ENCODE results near the gene EDEM2. TPM values are rescaled to one million over a fixed set of nuclear protein-coding genes. Genes with fewer than 3 reads are reported as not detected.
"Not testable (repeated sequence)": the region's sequence is repeated elsewhere in the genome, so short reads cannot be mapped to it uniquely, and the experiment has no call there.

EDEM2 gene
- polyA plus RNA-seq, 1 donor from 2014 or later, result 13.3 TPM

DNA sequence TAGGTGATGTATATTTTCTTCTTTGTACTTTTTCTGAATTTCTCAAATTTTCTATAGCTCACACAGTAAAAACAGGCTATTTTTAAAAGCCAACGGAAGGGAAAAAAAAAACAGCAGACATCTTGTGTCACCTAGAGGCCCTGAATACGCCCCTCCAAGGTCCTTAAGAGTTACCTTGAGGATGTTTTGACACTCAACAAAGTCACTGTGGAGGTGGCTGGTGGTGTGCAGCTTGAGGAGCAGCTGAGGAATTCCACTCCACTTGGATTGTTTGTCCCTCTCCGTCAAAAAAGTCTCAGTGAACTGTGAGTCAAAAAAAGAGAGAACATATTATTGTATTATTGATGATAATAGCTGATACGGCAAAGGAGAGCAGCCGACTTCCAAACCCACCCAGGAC is 69.3 kb downstream of the EDEM2 start:
- H3K4me3 ChIP-seq (ENCODE audit: low read length), result no peak overlapping the region
- H3K9ac ChIP-seq (ENCODE audit: low read length), result no peak overlapping the region
- H3K27ac ChIP-seq (ENCODE audit: low read length), result no peak overlapping the region
- H4K20me1 ChIP-seq (ENCODE audit: insufficient read depth), result no peaks in the 10 kb centered on the region
- H3K9me3 ChIP-seq (ENCODE audit: low read length), result no peaks in the 10 kb centered on the region
- no peaks in the 10 kb centered on the region for H3K27me3 ChIP-seq (ENCODE audit: insufficient read depth, low read depth, low read length)
- H3K4me2 ChIP-seq (ENCODE audit: low read length), result no peak overlapping the region
- H3F3A ChIP-seq (ENCODE audit: insufficient read depth, low read length, poor library complexity, severe bottlenecking), result no peaks in the 10 kb centered on the region
- TF ChIP-seq EP300 (conservative IDR thresholded peaks at IDR 0.05; ENCODE audit: poor library complexity, severe bottlenecking) (no peak), RAD21 (conservative IDR thresholded peaks at IDR 0.05) (no peak), MXI1 (conservative IDR thresholded peaks at IDR 0.05; ENCODE audit: poor library complexity, severe bottlenecking) (no peak), TAF1 (IDR thresholded peaks at IDR 0.05; ENCODE audit: low read depth) (no peak), POLR2AphosphoS5 (IDR thresholded peaks at IDR 0.05) (no peak), EZH2 (IDR thresholded peaks at IDR 0.05; ENCODE audit: borderline replicate concordance, insufficient read depth, low read length, poor library complexity, severe bottlenecking) (no peak)
- TF ChIP-seq, protein P1, sequence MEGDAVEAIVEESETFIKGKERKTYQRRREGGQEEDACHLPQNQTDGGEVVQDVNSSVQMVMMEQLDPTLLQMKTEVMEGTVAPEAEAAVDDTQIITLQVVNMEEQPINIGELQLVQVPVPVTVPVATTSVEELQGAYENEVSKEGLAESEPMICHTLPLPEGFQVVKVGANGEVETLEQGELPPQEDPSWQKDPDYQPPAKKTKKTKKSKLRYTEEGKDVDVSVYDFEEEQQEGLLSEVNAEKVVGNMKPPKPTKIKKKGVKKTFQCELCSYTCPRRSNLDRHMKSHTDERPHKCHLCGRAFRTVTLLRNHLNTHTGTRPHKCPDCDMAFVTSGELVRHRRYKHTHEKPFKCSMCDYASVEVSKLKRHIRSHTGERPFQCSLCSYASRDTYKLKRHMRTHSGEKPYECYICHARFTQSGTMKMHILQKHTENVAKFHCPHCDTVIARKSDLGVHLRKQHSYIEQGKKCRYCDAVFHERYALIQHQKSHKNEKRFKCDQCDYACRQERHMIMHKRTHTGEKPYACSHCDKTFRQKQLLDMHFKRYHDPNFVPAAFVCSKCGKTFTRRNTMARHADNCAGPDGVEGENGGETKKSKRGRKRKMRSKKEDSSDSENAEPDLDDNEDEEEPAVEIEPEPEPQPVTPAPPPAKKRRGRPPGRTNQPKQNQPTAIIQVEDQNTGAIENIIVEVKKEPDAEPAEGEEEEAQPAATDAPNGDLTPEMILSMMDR (IDR thresholded peaks at IDR 0.05; ENCODE audit: poor library complexity, severe bottlenecking), result no peak
- TF ChIP-seq, protein P2, sequence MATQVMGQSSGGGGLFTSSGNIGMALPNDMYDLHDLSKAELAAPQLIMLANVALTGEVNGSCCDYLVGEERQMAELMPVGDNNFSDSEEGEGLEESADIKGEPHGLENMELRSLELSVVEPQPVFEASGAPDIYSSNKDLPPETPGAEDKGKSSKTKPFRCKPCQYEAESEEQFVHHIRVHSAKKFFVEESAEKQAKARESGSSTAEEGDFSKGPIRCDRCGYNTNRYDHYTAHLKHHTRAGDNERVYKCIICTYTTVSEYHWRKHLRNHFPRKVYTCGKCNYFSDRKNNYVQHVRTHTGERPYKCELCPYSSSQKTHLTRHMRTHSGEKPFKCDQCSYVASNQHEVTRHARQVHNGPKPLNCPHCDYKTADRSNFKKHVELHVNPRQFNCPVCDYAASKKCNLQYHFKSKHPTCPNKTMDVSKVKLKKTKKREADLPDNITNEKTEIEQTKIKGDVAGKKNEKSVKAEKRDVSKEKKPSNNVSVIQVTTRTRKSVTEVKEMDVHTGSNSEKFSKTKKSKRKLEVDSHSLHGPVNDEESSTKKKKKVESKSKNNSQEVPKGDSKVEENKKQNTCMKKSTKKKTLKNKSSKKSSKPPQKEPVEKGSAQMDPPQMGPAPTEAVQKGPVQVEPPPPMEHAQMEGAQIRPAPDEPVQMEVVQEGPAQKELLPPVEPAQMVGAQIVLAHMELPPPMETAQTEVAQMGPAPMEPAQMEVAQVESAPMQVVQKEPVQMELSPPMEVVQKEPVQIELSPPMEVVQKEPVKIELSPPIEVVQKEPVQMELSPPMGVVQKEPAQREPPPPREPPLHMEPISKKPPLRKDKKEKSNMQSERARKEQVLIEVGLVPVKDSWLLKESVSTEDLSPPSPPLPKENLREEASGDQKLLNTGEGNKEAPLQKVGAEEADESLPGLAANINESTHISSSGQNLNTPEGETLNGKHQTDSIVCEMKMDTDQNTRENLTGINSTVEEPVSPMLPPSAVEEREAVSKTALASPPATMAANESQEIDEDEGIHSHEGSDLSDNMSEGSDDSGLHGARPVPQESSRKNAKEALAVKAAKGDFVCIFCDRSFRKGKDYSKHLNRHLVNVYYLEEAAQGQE (IDR thresholded peaks at IDR 0.05; ENCODE audit: borderline replicate concordance), result no peak
- peaks cover 17% of the 10 kb centered on the region for H3K36me3 ChIP-seq (ENCODE audit: insufficient read depth, low read length)
- no peak overlapping the region for H2AFZ ChIP-seq (ENCODE audit: low read depth, low read length)
- peaks cover 40% of the 10 kb centered on the region for H3K79me2 ChIP-seq (replicated peaks; ENCODE audit: insufficient read depth, low read length)
- H3K9me2 ChIP-seq (ENCODE audit: insufficient read depth, low read length), result no peaks in the 10 kb centered on the region

DNA sequence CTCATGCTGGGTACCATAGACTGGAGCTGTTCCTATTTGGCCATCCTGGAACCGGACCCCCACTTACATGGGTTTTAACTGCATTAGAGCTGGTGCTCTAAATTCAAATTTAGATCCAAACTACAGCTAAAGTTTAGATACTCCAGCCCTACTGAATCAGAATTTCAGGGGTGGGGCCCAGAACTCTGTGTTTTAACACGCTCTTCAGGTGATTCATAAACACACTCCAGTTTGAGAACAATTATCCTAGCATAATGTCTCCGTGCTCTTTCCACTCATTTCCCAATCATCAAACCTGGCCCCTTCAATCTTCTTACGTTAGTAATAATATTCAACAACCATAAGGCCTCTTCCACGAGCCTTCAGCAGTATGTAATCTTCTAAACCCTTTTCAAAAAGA is 69.8 kb downstream of the EDEM2 start:
- H3K4me2 ChIP-seq (ENCODE audit: low read length), result no peak overlapping the region
- peaks cover 17% of the 10 kb centered on the region for H3K36me3 ChIP-seq (ENCODE audit: insufficient read depth, low read length)
- TF ChIP-seq MXI1 (conservative IDR thresholded peaks at IDR 0.05; ENCODE audit: poor library complexity, severe bottlenecking) (no peak), TAF1 (IDR thresholded peaks at IDR 0.05; ENCODE audit: low read depth) (no peak), POLR2AphosphoS5 (IDR thresholded peaks at IDR 0.05) (no peak), SMC3 (conservative IDR thresholded peaks at IDR 0.05; ENCODE audit: poor library complexity) (no peak), RAD21 (conservative IDR thresholded peaks at IDR 0.05) (no peak), EP300 (conservative IDR thresholded peaks at IDR 0.05; ENCODE audit: poor library complexity, severe bottlenecking) (no peak), EZH2 (IDR thresholded peaks at IDR 0.05; ENCODE audit: borderline replicate concordance, insufficient read depth, low read length, poor library complexity, severe bottlenecking) (no peak)
- TF ChIP-seq, protein P1 (IDR thresholded peaks at IDR 0.05; ENCODE audit: poor library complexity, severe bottlenecking), result no peak
- TF ChIP-seq, protein P2 (IDR thresholded peaks at IDR 0.05; ENCODE audit: borderline replicate concordance), result no peak
- no peak overlapping the region for H2AFZ ChIP-seq (ENCODE audit: low read depth, low read length)
- H3K9me2 ChIP-seq (ENCODE audit: insufficient read depth, low read length), result no peaks in the 10 kb centered on the region
- H3K9me3 ChIP-seq (ENCODE audit: low read length), result no peaks in the 10 kb centered on the region
- H3F3A ChIP-seq (ENCODE audit: insufficient read depth, low read length, poor library complexity, severe bottlenecking), result no peaks in the 10 kb centered on the region
- no peaks in the 10 kb centered on the region for H4K20me1 ChIP-seq (ENCODE audit: insufficient read depth)
- no peak overlapping the region for H3K9ac ChIP-seq (ENCODE audit: low read length)
- no peaks in the 10 kb centered on the region for H3K27me3 ChIP-seq (ENCODE audit: insufficient read depth, low read depth, low read length)
- H3K4me3 ChIP-seq (ENCODE audit: low read length), result no peak overlapping the region
- peaks cover 35% of the 10 kb centered on the region for H3K79me2 ChIP-seq (replicated peaks; ENCODE audit: insufficient read depth, low read length)
- H3K27ac ChIP-seq (ENCODE audit: low read length), result no peak overlapping the region

DNA sequence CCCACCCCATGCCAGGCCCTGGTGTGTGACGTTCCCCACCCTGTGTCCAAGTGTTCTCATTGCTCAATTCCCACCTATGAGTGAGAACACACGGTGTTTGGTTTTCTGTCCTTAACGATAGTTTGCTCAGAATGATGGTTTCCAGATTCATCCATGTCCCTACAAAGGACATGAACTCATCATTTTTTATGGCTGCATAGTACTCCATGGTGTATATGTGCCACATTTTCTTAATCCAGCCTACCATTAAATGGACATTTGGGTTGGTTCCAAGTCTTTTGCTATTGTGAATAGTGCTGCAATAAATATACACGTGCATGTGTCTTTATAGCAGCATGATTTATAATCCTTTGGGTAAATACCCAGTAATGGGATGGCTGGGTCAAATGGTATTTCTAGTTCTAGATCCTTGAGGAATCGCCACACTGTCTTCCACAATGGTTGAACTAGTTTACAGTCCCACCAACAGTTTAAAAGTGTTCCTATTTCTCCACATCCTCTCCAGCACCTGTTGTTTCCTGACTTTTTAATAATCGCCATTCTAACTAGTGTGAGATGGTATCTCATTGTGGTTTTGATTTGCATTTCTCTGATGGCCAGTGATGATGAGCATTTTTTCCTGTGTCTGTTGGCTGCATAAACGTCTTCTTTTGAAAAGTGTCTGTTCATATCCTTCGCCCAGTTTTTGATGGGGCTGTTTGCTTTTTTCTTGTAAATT is 75.5 kb downstream of the EDEM2 start:
- H3K9ac ChIP-seq (ENCODE audit: low read length); H3K9me2 ChIP-seq (ENCODE audit: insufficient read depth, low read length); H2AFZ ChIP-seq (ENCODE audit: low read depth, low read length); H3K79me2 ChIP-seq (replicated peaks; ENCODE audit: insufficient read depth, low read length); H3F3A ChIP-seq (ENCODE audit: insufficient read depth, low read length, poor library complexity, severe bottlenecking); H3K4me3 ChIP-seq (ENCODE audit: low read length); H3K9me3 ChIP-seq (ENCODE audit: low read length); H4K20me1 ChIP-seq (ENCODE audit: insufficient read depth); H3K36me3 ChIP-seq (ENCODE audit: insufficient read depth, low read length); H3K27me3 ChIP-seq (ENCODE audit: insufficient read depth, low read depth, low read length); H3K4me2 ChIP-seq (ENCODE audit: low read length); H3K27ac ChIP-seq (ENCODE audit: low read length): not testable (repeated sequence)

Measured in neural cell (in vitro differentiated cells).